GM12891 (cell line): ENCODE measurements around the gene SLC6A13.

Experiments
- POLR2AphosphoS5 ChIP-seq: IDR thresholded peaks from 2 replicates; pipeline ENCODE4 v1.6.1; 2011; ENCODE audit warnings: low read depth, low read length, control low read depth
- SPI1 ChIP-seq: IDR thresholded peaks from 2 replicates; pipeline ENCODE4 v1.6.1; 2011; ENCODE audit warnings: low read depth, low read length, control low read depth

- TF ChIP-seq POLR2AphosphoS5 (no peak), SPI1 (no peak)
Measured at GRCh38 chr12:273382-273781, 10.7 kb upstream of the SLC6A13 start.
